Breast epithelium (tissue), 3 donors: ENCODE measurements around the gene ATP9A.

Experiments
- POLR2AphosphoS5 ChIP-seq, 3 donors: sonication (generic); formaldehyde crosslinking; IDR thresholded peaks; one replicate each; pipeline ENCODE4 v1.6.1; 2017; ENCODE audit warnings: antibody characterized with exemption in 3 of 3
- TF ChIP-seq, protein P1 (sequence below), 3 donors: fragments of 450-650 bp; IDR thresholded peaks; one replicate each; pipeline ENCODE4 v1.5.1; 2016 to 2017; ENCODE audit warnings: antibody characterized with exemption in 3 of 3, mild to moderate bottlenecking in 3 of 3, moderate library complexity in 3 of 3

DNA sequence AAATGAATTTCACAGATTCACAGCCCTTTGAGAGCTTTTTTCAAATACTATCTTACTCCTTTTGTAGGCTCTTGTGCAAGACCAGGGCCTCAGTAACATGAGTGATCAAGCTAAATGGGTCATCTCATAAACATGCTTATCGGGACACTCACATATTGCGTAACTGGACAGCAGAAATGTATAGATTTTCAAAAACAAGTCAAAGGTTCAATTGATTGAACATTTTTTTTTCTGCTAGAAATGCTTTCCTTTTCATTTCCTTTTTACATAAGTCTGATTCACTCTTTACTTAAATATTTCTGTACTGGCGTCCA is 42.8 kb upstream of the ATP9A start:
- TF ChIP-seq, protein P1, sequence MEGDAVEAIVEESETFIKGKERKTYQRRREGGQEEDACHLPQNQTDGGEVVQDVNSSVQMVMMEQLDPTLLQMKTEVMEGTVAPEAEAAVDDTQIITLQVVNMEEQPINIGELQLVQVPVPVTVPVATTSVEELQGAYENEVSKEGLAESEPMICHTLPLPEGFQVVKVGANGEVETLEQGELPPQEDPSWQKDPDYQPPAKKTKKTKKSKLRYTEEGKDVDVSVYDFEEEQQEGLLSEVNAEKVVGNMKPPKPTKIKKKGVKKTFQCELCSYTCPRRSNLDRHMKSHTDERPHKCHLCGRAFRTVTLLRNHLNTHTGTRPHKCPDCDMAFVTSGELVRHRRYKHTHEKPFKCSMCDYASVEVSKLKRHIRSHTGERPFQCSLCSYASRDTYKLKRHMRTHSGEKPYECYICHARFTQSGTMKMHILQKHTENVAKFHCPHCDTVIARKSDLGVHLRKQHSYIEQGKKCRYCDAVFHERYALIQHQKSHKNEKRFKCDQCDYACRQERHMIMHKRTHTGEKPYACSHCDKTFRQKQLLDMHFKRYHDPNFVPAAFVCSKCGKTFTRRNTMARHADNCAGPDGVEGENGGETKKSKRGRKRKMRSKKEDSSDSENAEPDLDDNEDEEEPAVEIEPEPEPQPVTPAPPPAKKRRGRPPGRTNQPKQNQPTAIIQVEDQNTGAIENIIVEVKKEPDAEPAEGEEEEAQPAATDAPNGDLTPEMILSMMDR (IDR thresholded peaks at IDR 0.05), result no peak
- TF ChIP-seq POLR2AphosphoS5 (IDR thresholded peaks at IDR 0.05), result no peak
